G401 (cell line): Measurements from ENCODE around the gene SOX5. TPM values are rescaled to one million over a fixed set of nuclear protein-coding genes. Genes with fewer than 3 reads are reported as not detected.
"Not testable (repeated sequence)": the region's sequence is repeated elsewhere in the genome, so short reads cannot be mapped to it uniquely, and the experiment has no call there.

Experiments used
- DNase-seq: peaks from one replicate; pipeline ENCODE4 v3.0.0-alpha.2; 2015; ENCODE audit warnings: low spot score
- in situ Hi-C: cut with HindIII; loops from 2 replicates; pipeline ENCODE4 v1.10.0; 2016; ENCODE audit warnings: low sequenced_read_pairs, mixed read lengths
- total RNA-seq: library from RNA; depleted of rRNA; stranded (reverse); fragments of >200 nt; shearing (Covaris generic); gene quantifications from 2 replicates; pipeline ENCODE4 v1.2.3, GENCODE V29; 2014

SOX5 gene
- total RNA-seq, 1 experiment from 2014 or later = not detected

DNA sequence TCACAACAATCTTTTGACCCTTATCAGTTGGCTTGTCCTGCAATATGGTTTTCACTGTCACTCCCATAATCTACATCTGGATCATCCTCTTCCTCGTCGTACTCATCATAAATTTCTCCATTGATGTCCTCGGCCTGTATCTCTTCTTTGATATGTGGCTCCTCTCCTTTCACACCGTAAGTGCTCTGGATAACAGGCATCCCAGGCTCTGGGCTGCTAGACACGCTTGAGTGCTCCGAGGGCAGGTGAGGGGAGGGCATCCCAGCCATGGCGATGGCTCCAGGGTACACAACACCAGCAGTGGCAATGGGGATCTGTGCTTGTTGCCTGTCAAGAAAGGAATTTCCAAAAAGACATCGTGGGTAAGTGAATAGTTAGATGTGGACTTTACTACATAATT lies 415.3 kb downstream of the SOX5 start:
- no peak for DNase-seq
- in situ Hi-C loops = no loop called here

GRCh38 chr12:23533699-23534098 lies 415.8 kb downstream of the SOX5 start:
- in situ Hi-C loops = no loop called here
- no peak for DNase-seq

DNA sequence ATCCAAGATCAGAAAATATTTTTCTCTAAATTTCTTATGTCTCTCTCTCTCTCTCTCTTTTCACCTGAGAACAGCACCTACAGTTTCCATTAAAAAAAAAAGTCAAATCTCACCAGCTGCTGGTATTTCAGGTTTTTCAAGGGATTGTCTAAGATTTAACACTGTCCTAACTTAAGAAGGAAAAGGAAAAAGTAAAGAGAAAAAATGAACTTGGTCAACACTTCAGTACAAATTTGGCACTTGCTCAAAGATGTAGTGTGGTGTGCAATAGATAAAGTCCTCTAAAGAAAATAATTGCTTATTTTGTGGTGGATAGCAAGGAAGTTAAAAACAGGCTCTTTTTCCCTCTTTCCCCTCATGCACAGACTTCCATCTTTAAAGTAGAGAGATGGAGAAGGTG lies 416.2 kb downstream of the SOX5 start:
- DNase-seq = no peak
- in situ Hi-C loops = no loop called here

GRCh38 chr12:23528316-23528715 lies 421.2 kb downstream of the SOX5 start:
- no peak for DNase-seq
- in situ Hi-C loops = no loop called here

DNA sequence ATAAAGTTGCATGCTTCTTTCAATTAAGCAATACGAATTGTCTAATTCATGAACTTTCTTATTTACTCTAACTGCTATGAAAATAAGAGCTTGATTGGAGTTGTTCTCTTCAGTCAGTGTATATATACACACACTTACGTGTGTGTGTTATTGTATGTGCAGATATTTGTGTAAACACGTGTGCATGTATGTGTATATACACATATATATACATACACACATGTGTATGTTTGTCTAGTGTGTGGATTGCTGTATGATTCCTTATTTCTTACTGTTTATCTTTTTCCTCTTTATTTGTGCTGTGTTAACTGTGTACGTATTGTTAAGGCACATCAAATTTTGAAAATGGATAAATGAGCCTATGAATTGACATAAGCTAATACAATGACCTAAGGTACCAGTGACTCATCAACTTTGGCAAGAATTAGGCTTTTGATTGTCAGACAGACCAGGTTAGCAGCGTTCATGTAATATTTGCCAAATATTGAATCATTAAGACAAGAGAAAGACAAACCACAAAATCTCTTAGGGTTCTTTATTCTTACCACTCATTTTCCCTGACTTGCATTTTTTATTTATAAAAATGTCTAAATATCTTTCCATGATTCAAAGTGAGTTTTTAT lies 423.9 kb downstream of the SOX5 start:
- in situ Hi-C loops = no loop called here
- DNase-seq = no peak

DNA sequence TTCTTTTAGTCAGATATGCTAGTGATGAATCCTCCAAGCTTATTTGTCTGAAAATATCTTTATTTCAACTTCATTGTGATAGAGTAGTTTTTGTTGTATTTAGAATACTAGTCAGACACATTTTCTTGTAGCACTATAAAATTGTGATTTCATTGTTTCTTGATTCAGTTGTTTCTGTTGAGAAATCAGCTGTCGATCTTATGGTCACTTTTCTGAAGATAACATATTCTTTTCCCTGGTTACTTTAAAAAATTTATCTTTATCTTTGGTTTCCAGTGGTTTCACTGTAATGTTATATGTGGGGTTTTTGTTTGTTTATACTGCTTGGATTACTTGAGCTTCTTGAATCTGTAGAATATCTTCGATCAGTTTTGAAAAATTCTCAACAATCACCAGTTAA lies 426.1 kb downstream of the SOX5 start:
- DNase-seq = no peak
- in situ Hi-C loops = no loop called here

DNA sequence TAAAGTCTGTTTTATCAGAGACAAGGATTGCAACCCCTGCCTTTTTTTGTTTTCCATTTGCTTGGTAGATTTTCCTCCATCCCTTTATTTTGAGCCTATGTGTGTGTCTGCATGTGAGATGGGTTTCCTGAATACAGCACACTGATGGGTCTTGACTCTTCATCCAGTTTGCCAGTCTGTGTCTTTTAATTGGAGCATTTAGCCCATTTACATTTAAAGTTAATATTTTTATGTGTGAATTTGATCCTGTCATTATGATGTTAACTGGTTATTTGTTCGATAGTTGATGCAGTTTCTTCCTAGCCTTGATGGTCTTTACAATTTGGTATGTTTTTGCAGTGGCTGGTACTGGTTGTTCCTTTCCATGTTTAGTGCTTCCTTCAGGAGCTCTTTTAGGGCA lies 430.0 kb downstream of the SOX5 start:
- in situ Hi-C loops, DNase-seq: not testable (repeated sequence)

DNA sequence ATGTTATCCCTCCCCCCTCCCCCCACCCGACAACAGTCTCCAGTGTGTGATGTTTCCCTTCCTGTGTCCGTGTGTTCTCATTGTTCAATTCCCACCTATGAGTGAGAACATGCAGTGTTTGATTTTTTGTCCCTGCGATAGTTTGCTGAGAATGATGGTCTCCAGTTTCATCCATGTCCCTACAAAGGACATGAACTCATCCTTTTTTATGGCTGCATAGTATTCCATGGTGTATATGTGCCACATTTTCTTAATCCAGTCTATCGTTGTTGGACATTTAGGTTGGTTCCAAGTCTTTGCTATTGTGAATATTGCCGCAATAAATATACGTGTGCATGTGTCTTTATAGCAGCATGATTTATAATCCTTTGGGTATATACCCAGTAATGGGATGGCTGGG lies 433.7 kb downstream of the SOX5 start:
- in situ Hi-C loops, DNase-seq: not testable (repeated sequence)

GRCh38 chr12:23510484-23510883 lies 439.0 kb downstream of the SOX5 start:
- in situ Hi-C loops = no loop called here
- no peak for DNase-seq

DNA sequence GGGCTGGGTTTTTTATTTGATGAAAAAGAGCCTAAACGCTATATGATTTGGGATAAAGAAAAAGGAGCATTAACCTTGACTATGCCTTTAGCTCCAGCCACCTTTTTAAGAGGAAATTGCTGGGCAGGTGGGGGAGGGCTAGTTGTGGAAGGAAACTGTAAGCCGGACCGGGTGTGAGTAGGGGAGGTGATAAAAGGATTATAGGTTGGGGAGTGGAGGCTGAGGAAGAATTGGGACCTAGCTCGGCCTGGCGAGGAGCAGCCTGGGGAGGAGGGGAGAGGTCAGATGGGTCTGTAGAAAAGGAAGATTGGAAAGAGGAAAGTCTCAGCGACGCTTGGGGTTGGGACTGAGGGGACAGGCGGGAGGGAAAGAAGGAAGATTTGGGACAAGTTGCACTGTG lies 439.6 kb downstream of the SOX5 start:
- DNase-seq, in situ Hi-C loops: not testable (repeated sequence)

DNA sequence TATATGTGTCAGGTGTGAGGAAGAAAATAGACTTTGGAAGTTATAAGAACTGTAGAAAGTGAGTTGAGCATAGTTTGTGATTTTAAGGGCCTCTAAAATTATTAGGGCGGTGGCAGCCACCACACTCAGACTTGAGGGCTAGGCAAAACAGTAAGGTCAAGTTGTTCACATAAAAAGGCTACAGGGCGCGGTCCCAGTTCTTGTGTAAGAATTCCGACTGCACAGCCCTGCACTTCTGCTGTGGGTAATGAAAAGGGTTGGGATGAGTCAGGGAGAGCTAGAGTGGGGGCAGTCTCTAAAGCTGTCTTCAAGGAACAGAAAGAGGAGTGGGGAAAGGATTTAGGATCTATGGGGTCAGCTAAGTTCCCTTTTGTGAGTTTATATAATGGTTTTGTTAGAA lies 441.7 kb downstream of the SOX5 start:
- in situ Hi-C loops, DNase-seq: not testable (repeated sequence)

- DNase-seq, in situ Hi-C loops: not testable (repeated sequence)
Measured at GRCh38 chr12:23505736-23506135, 443.7 kb downstream of the SOX5 start.

DNA sequence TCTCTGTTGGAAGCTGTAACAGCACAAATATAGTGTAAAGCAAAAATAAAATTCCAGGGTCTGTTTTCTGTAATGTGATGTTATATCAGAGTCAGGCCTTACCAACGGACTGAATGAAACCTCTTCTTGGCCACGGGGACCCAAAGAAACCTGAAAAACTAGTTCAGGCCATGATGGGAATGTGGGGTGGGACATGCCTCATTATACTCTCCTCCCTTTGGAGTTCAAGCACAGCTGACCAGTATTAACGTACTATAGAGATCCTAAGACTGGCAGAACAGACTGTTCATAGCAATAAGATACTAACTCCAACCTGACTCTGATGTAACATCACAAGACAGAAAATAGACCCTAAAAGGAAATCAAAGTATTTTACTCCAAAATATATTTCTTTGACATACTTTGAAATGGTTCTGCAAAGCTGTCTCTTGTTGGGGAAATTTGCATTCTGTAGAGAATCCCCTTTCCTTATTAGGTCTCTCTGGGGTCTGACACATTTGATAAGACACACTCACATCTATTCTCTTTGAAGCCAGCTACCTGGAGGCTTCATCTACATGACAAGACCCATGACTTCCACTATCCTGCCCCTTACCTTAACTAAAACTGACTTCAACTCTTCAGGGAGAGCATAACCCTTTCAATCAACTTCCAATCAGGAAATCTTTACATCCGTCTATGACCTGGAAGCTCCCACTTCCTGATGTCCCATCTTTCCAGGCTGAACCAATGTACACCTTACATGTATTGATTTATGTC lies 444.6 kb downstream of the SOX5 start:
- DNase-seq = no peak
- in situ Hi-C loops = no loop called here

DNA sequence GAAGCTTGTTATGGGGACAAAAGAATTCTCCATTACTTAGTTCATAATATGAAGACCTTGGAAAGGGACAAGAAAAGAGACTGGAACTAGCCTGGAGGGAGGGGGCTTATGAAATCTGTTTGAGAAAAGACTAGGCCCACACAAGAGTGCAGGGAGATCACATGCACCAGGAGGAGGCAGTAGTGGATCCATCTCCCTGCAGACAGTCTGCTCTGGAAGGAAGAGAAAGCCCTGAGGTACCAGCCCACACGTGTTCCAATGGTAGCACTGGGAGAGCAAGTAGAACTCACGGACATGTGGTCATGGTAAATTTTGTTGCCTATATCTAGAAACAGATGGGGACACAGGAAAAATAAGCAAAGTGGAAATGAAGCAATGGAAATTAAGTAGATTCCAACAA lies 445.4 kb downstream of the SOX5 start:
- no peak for DNase-seq
- in situ Hi-C loops = no loop called here

GRCh38 chr12:23503544-23503943 lies 445.9 kb downstream of the SOX5 start:
- in situ Hi-C loops = no loop called here
- no peak for DNase-seq

GRCh38 chr12:23502259-23502658 lies 447.2 kb downstream of the SOX5 start:
- DNase-seq = no peak
- in situ Hi-C loops = no loop called here

DNA sequence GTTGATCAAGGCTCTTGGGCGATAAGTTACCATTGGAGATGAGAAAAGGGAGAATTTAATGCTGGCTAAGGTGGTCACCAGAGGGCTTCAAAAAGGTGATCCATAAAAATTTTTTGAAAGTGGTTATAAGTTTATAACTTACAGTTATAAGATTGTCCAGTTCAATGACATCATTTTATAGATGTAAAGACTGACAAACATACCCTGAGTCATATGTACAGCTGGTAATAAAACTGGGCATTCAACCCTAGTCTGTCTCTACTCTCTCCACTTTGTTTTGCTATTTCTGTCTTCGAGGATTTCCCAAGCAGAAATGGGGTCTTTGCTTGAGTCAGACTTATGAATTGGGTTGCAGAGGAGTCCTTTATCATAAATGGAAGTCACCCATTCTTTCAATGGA lies 454.0 kb downstream of the SOX5 start:
- no peak for DNase-seq
- in situ Hi-C loops = no loop called here

DNA sequence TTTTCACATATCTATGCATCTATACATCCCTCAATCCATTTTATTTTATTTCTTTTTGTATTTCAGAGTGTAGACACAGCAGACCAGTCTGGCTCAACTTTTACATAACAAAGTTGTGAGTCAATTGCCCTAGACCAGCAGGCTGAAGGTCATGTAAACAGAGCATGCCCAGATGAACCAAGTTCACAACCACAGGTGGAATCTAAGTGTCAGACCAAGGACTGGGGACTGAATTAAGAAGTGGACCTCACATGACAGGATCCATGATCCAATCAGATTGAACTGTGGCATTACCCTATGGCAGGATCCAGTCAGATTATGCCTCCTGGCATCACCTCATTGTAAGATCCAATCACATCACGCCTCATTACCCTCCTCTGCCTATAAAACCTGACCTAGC lies 455.8 kb downstream of the SOX5 start:
- DNase-seq = no peak
- in situ Hi-C loops = no loop called here

DNA sequence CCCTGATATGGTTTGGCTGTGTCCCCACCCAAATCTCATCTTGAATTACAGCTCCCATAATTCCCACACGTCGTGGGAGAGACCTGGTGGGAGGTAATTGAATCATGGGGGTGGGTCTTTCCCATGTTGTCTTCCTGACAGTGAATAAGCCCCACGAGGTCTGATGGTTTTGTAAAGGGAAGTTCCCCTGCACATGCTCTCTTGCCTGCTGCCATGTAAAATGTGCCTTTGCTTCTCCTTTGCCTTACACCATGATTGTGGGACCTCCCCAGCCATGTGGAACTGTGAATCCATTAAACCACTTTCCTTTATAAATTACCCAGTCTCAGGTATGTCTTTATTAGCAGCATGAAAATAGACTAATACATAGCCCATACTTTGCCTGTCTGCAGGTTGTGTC lies 458.4 kb downstream of the SOX5 start:
- DNase-seq, in situ Hi-C loops: not testable (repeated sequence)

- no peak for DNase-seq
- in situ Hi-C loops = no loop called here
Measured at GRCh38 chr12:23488130-23488529, 461.3 kb downstream of the SOX5 start.

GRCh38 chr12:23484238-23484637 lies 465.2 kb downstream of the SOX5 start:
- no peak for DNase-seq
- in situ Hi-C loops = no loop called here
